Ishikawa (cell line): ENCODE measurements around the gene STAT6.

Experiments used
- CEBPB ChIP-seq: IDR thresholded peaks from 2 replicates; pipeline ENCODE4 v1.6.1; 2012
- CREB1 ChIP-seq: IDR thresholded peaks from 2 replicates; pipeline ENCODE4 v1.6.1; 2012; ENCODE audit warnings: low read depth
- EGR1 ChIP-seq: IDR thresholded peaks from 2 replicates; pipeline ENCODE4 v1.6.1; 2012
- EP300 ChIP-seq: IDR thresholded peaks from 2 replicates; pipeline ENCODE4 v1.6.1; 2012; ENCODE audit warnings: borderline replicate concordance
- FOXM1 ChIP-seq: IDR thresholded peaks from 2 replicates; pipeline ENCODE4 v1.6.1; 2012; ENCODE audit warnings: low read depth, borderline replicate concordance
- MAX ChIP-seq: IDR thresholded peaks from 2 replicates; pipeline ENCODE4 v1.6.1; 2012
- NFIC ChIP-seq: IDR thresholded peaks from 2 replicates; pipeline ENCODE4 v1.6.1; 2012
- RAD21 ChIP-seq: IDR thresholded peaks from 2 replicates; pipeline ENCODE4 v1.6.1; 2012; ENCODE audit warnings: low read depth
- REST ChIP-seq: IDR thresholded peaks from 2 replicates; pipeline ENCODE4 v1.6.1; 2012; ENCODE audit warnings: low read depth, mild to moderate bottlenecking
- TAF1 ChIP-seq: IDR thresholded peaks from 2 replicates; pipeline ENCODE4 v1.6.1; 2012; ENCODE audit warnings: low read depth, mild to moderate bottlenecking
- TCF12 ChIP-seq: IDR thresholded peaks from 2 replicates; pipeline ENCODE4 v1.6.1; 2012; ENCODE audit warnings: low read depth
- TEAD4 ChIP-seq: IDR thresholded peaks from 2 replicates; pipeline ENCODE4 v1.6.1; 2012
- USF1 ChIP-seq: IDR thresholded peaks from 2 replicates; pipeline ENCODE4 v1.6.1; 2012
- YY1 ChIP-seq: IDR thresholded peaks from 2 replicates; pipeline ENCODE4 v1.6.1; 2012; ENCODE audit warnings: low read depth
- ZBTB7A ChIP-seq: IDR thresholded peaks from 2 replicates; pipeline ENCODE4 v1.6.1; 2012; ENCODE audit warnings: low read depth

STAT6 gene

GRCh38 chr12:57057067-57057751 is 54.0 kb downstream of the STAT6 start:
- TF ChIP-seq TEAD4 (no peak), FOXM1 (no peak), CEBPB (no peak), CREB1 (no peak), EP300 (no peak), USF1 (no peak), REST (no peak), YY1 (no peak), ZBTB7A (no peak), TCF12 (no peak), EGR1 (no peak), MAX (no peak), NFIC (no peak)

- TF ChIP-seq ZBTB7A (no peak), CREB1 (no peak), EGR1 (no peak), EP300 (no peak), YY1 (no peak), REST (no peak), FOXM1 (no peak), TCF12 (no peak), USF1 (no peak), RAD21 (no peak), TEAD4 (no peak), NFIC (no peak), CEBPB (no peak), TAF1 (no peak), MAX (no peak)
Measured at GRCh38 chr12:57055824-57056223, 55.3 kb downstream of the STAT6 start.

GRCh38 chr12:57051011-57051410 is 60.2 kb downstream of the STAT6 start:
- no peak for TF ChIP-seq REST
- no peak for TF ChIP-seq USF1
- no peak for TF ChIP-seq EGR1
- TF ChIP-seq CREB1, result no peak
- no peak for TF ChIP-seq ZBTB7A
- no peak for TF ChIP-seq TAF1
- no peak for TF ChIP-seq TEAD4
- no peak for TF ChIP-seq MAX
- no peak for TF ChIP-seq CEBPB
- no peak for TF ChIP-seq NFIC
- TF ChIP-seq YY1, result no peak
- TF ChIP-seq EP300, result no peak
- TF ChIP-seq RAD21, result no peak
- TF ChIP-seq TCF12, result no peak
- TF ChIP-seq FOXM1, result no peak

GRCh38 chr12:57049890-57050289 is 61.3 kb downstream of the STAT6 start, which contains the start of gene MYO1A:
Gene MYO1A (minus strand): TSS chr12:57050129. CDS start chr12:57048323, 1,806 bp downstream.
- TF ChIP-seq CREB1, result no peak
- TF ChIP-seq REST, result peak; percentile 94
- TF ChIP-seq EP300, result no peak
- no peak for TF ChIP-seq YY1
- TF ChIP-seq TAF1, result no peak
